HepG2 (cell line): Measurements from ENCODE around the gene TCERG1. TPM values are rescaled to one million over a fixed set of nuclear protein-coding genes. Genes with fewer than 3 reads are reported as not detected.

Experiments
- ARID4A ChIP-seq: sonication (generic); formaldehyde crosslinking; IDR thresholded peaks from 2 replicates; pipeline ENCODE4 v1.5.0; 2020; ENCODE audit warnings: mild to moderate bottlenecking, missing genetic modification reagents, borderline replicate concordance
- KLF16 ChIP-seq, 2 experiments: sonication (generic) in 1 of 2; formaldehyde crosslinking in 1 of 2; IDR thresholded peaks; 2 replicates each; pipeline versions ENCODE4 v1.6.1 to v1.8.0; 2016 to 2023; ENCODE audit warnings: missing genetic modification reagents in 2 of 2, missing compliant biosample characterization in 1 of 2
- ZFP36 ChIP-seq: fragments of 150-350 bp; IDR thresholded peaks from 2 replicates; pipeline ENCODE4 v1.6.1; 2018; ENCODE audit warnings: borderline replicate concordance, low read length, low read depth; ENCODE audit not compliant: partially characterized antibody
- ZGPAT ChIP-seq: IDR thresholded peaks from 2 replicates; pipeline ENCODE4 v1.6.1; 2016; ENCODE audit warnings: mild to moderate bottlenecking
- ZNF232 ChIP-seq: sonication (generic); formaldehyde crosslinking; IDR thresholded peaks from 2 replicates; pipeline ENCODE4 v1.4.0; 2020; ENCODE audit warnings: missing genetic modification reagents, borderline replicate concordance
- ZNF589 ChIP-seq: sonication (generic); formaldehyde crosslinking; conservative IDR thresholded peaks from 2 replicates; pipeline ENCODE4 v1.8.0; 2022; ENCODE audit warnings: mild to moderate bottlenecking, moderate library complexity, missing genetic modification reagents
- polyA plus RNA-seq, 8 experiments: library from polyadenylated mRNA; depleted of rRNA in 3 of 8; stranded (reverse) in 7 of 8; unstranded in 1 of 8; fragments of >200 nt; fragmentation: Illumina TruSeq in 4 of 8; extraction: Trizol in 4 of 8; gene quantifications; 2 replicates each; pipeline versions ENCODE4 v1.2.1 to v1.2.3, GENCODE V29; 2011 to 2016; ENCODE audit warnings: low read depth in 4 of 8, missing spikeins in 1 of 8, mixed read lengths in 1 of 8; ENCODE audit not compliant: insufficient read depth in 1 of 8
- total RNA-seq, 5 experiments: library from RNA; depleted of rRNA; stranded (reverse); fragments of >200 nt; fragmentation: Illumina TruSeq; extraction: Trizol; gene quantifications; 2 replicates each; pipeline ENCODE4 v1.2.3, GENCODE V29; 2016; ENCODE audit warnings: low read depth in 1 of 5
- TF ChIP-seq, protein P1 (sequence below): sonication (generic); formaldehyde crosslinking; conservative IDR thresholded peaks from 2 replicates; pipeline ENCODE4 v1.4.0; 2020; ENCODE audit warnings: missing genetic modification reagents
- TF ChIP-seq, protein P2 (sequence below), 2 experiments: sonication (generic) in 1 of 2; formaldehyde crosslinking in 1 of 2; IDR thresholded peaks; 2 replicates each; pipeline versions ENCODE4 v1.5.1 to v1.6.1; 2011 to 2020; ENCODE audit warnings: borderline replicate concordance in 1 of 2, low read depth in 1 of 2, low read length in 1 of 2, mild to moderate bottlenecking in 1 of 2, missing genetic modification reagents in 1 of 2, moderate library complexity in 1 of 2
- TF ChIP-seq, protein P3 (sequence below): IDR thresholded peaks from 2 replicates; pipeline ENCODE4 v1.6.1; 2016; ENCODE audit warnings: missing compliant biosample characterization, missing genetic modification reagents, borderline replicate concordance
- TF ChIP-seq, protein P4 (sequence below): sonication (generic); formaldehyde crosslinking; IDR thresholded peaks from 2 replicates; pipeline ENCODE4 v1.4.0; 2020; ENCODE audit warnings: mild to moderate bottlenecking, low read depth, missing genetic modification reagents
- TF ChIP-seq, protein P5 (sequence below): IDR thresholded peaks from 2 replicates; pipeline ENCODE4 v1.6.1; 2016; ENCODE audit warnings: control low read depth

TCERG1 gene
- total and polyA plus RNA-seq, 2 of the 13 experiments (the other 11 are each of a cell fraction or from before 2014, with no cell fraction given) = 71.7 to 86.6 TPM

DNA sequence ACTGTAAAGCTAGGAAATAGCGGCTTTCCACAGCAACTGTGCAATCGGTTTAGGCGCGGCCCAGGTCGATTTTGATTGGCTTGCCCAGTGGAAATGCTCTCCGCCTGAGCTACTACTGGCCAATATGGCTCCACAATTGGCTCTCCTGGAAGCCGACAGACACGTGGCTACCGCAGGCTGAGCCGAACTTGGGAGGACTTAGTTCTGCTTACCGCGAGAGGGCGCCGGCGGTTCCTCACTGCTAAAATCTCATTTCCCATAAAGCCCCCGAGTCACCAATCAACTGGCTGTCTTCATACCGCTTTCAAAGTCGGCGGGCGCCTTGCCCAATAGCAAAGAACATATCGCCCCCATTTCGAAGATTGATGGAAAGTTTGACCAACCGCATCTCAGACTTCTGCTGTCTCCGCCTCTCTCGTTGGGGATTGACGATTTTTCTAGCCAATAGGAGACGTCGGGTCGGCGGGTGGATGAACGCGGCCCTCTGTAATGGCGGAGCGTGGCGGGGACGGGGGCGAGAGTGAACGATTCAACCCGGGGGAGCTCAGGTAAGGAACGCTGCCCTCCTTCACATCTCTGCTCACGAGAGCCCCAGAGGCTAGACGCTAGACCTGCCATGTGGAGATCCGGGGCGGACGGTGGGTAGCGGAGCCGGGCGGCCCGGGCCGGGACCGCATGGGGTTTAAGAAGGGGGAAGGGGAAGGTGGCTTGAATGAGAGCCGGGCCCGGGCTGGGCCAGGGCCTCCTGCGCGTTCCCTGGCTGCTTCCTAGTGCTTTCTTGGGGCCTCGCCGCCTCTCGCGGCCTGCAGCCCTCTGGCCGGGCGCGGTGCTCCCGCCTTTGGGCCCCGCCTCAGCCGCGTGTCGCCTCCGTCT lies at the start of gene TCERG1 (continued):
- TF ChIP-seq ZNF232 (CRISPR knock-in tag) (peak; percentile 90), ARID4A (peak; percentile 70), ZFP36 (no peak), ZGPAT (peak; percentile 77), KLF16 (CRISPR knock-in tag; IDR thresholded peaks at IDR 0.05) (peak in 1 of 2 experiments; percentile 88; a peak in 2 of 4 replicates), ZNF589 (CRISPR knock-in tag) (peak; percentile 62; the same call in 1 of the 2 replicates)
- TF ChIP-seq, protein P1, sequence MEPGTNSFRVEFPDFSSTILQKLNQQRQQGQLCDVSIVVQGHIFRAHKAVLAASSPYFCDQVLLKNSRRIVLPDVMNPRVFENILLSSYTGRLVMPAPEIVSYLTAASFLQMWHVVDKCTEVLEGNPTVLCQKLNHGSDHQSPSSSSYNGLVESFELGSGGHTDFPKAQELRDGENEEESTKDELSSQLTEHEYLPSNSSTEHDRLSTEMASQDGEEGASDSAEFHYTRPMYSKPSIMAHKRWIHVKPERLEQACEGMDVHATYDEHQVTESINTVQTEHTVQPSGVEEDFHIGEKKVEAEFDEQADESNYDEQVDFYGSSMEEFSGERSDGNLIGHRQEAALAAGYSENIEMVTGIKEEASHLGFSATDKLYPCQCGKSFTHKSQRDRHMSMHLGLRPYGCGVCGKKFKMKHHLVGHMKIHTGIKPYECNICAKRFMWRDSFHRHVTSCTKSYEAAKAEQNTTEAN (CRISPR knock-in tag) = 0 out of 2 replicates have a peak, but pooled peaks have one; percentile 64
- TF ChIP-seq, protein P2, sequence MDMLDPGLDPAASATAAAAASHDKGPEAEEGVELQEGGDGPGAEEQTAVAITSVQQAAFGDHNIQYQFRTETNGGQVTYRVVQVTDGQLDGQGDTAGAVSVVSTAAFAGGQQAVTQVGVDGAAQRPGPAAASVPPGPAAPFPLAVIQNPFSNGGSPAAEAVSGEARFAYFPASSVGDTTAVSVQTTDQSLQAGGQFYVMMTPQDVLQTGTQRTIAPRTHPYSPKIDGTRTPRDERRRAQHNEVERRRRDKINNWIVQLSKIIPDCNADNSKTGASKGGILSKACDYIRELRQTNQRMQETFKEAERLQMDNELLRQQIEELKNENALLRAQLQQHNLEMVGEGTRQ (IDR thresholded peaks at IDR 0.05; ENCODE audit: low read depth, low read length) = peak; percentile 76
- TF ChIP-seq, protein P2 (CRISPR knock-in tag; IDR thresholded peaks at IDR 0.05; ENCODE audit: borderline replicate concordance) = peak; percentile 77; the same call in 1 of the 2 replicates
- TF ChIP-seq, protein P3, sequence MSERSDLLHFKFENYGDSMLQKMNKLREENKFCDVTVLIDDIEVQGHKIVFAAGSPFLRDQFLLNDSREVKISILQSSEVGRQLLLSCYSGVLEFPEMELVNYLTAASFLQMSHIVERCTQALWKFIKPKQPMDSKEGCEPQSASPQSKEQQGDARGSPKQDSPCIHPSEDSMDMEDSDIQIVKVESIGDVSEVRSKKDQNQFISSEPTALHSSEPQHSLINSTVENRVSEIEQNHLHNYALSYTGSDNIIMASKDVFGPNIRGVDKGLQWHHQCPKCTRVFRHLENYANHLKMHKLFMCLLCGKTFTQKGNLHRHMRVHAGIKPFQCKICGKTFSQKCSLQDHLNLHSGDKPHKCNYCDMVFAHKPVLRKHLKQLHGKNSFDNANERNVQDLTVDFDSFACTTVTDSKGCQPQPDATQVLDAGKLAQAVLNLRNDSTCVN = peak; percentile 43; the same call in 1 of the 2 replicates
- TF ChIP-seq, protein P4, sequence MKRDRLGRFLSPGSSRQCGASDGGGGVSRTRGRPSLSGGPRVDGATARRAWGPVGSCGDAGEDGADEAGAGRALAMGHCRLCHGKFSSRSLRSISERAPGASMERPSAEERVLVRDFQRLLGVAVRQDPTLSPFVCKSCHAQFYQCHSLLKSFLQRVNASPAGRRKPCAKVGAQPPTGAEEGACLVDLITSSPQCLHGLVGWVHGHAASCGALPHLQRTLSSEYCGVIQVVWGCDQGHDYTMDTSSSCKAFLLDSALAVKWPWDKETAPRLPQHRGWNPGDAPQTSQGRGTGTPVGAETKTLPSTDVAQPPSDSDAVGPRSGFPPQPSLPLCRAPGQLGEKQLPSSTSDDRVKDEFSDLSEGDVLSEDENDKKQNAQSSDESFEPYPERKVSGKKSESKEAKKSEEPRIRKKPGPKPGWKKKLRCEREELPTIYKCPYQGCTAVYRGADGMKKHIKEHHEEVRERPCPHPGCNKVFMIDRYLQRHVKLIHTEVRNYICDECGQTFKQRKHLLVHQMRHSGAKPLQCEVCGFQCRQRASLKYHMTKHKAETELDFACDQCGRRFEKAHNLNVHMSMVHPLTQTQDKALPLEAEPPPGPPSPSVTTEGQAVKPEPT = peak; percentile 41; the same call in 1 of the 2 replicates
- TF ChIP-seq, protein P5, sequence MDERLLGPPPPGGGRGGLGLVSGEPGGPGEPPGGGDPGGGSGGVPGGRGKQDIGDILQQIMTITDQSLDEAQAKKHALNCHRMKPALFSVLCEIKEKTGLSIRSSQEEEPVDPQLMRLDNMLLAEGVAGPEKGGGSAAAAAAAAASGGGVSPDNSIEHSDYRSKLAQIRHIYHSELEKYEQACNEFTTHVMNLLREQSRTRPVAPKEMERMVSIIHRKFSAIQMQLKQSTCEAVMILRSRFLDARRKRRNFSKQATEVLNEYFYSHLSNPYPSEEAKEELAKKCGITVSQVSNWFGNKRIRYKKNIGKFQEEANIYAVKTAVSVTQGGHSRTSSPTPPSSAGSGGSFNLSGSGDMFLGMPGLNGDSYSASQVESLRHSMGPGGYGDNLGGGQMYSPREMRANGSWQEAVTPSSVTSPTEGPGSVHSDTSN = peak; percentile 98
